Measurements from ENCODE around the gene LGALS7B.
"Not testable (repeated sequence)": the region's sequence is repeated elsewhere in the genome, so short reads cannot be mapped to it uniquely, and the experiment has no call there.

The LGALS7B gene

GRCh38 chr19:38770228-38770948, 18.6 kb upstream of the LGALS7B start:
- DNase-seq (ENCODE audit: low read depth in 2 of 2) = not testable (repeated sequence)

DNA sequence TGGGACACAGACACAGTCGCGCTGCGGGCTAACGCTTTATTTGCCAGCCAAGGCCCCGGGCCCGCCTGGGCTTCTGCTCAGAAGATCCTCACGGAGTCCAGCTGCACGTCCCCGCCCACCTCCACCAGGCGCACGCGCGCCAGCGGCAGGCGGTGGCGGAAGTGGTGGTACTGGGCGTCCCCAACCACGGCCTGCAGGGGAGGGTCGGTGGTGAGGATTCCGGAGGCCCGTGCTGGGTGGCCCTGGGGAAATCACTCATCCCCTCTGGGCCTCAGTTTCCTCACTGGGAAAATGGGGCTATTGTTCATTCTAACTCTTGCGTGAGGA, 18.1 kb upstream of the LGALS7B start:
- not testable (repeated sequence) for DNase-seq (ENCODE audit: low read depth in 2 of 2)

DNA sequence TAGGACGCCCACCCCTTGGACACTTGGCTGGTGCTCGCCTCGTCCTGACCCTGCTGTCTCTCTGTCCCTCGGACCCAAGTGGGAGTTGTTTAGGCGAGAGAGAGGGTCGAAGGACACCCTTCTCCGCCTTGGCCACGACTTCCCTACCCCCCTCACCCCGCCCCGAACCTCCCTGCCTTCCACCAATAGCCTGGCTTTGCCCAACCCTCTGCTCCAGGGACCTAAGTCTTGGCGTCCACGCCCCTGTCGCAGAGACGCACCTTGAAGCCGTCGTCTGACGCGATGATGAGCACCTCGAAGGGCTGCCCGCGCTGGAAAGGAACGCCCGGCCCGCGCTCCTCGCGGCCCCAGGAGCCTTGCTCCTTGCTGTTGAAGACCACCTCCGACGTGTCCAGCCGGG, 17.4 kb upstream of the LGALS7B start:
- not testable (repeated sequence) for DNase-seq (ENCODE audit: low read depth in 2 of 2)

DNA sequence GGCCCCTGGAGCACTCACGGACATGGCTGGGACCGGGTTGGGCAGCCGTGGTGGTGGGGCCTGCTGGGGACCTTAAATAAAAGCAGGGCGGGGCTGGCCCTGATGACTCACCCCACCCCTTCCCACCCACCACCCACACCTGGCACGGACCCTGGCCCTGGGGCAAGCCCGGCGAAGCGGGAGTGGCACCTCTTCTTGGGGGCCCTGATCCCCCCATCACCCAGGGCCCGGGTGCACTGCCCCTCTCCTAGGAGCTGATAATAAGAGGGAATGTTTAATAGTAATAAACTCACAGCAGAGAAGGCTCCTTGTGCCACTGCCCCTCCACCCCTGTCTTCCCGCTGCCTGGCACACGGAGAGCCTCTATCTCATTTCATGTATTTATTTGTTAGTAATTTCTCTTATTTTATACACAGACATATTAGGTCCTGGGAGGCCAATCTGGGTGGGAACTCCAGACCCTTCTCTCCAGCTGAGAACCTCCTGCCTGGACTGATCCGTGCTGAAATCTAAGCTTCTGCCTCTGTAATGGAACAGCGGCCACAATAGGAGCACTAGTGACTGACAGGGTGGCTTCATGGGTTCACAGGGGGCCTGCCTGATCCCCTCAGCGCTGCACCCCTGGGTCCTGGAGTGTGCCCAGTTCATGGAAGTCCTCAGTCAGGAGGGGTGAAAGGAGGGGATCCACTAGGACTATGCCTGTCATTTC, 15.4 kb upstream of the LGALS7B start, which contains the start of gene LGALS7:
Gene LGALS7, minus strand, starts transcription at position 49 of the 709 bp plus-strand sequence. Its CDS starts 25 bp downstream, at position 24.
- no peak for DNase-seq (ENCODE audit: low read depth in 2 of 2)

GRCh38 chr19:38774181-38774950, 14.6 kb upstream of the LGALS7B start:
- no peak for DNase-seq (ENCODE audit: low read depth in 2 of 2)

DNA sequence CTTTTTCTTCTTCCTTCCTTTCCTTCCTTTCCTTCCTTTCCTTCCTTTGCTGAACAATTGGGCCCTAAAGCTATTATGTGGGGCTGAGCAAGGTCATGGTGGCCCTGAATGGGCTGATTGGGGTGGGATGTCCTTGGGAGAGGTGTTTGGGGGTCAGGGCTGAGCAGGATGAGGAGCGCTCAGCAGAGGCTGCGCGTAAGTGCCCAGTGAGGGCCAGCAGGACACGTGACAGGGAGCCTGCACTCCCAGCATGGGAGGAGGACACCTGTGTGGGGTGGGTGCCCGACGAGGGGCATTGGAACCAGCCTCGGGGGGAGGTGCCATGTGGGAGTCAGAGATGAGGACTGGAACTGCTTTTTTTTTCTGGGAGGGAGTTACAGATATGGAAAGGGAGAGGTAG, 10.3 kb upstream of the LGALS7B start:
- no peak for DNase-seq (ENCODE audit: low read depth in 2 of 2)

- no peak for DNase-seq (ENCODE audit: low read depth in 2 of 2)
These were observed 8.6 kb upstream of the LGALS7B start for GRCh38 chr19:38780443-38780842.

DNA sequence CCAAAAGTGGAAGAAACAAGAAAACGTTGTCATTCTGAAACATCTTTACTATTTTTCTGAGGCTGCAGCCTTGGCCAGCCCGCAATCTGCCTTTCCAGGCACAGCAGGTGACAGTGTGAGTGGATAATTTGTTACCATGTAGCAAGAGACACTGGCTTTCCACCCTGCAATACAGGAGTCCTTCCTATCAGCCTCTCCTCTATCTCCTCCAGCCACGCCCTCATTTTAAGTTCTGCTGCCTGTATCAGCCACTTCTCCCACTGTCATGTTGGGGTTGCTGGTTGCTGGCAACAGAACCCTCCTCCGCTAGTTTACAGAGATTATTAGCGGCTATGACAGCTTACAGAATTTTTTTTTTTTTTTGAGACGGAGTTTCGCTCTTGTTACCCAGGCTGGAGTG, 7.9 kb upstream of the LGALS7B start:
- no peak for DNase-seq (ENCODE audit: low read depth in 2 of 2)

- DNase-seq (ENCODE audit: low read depth in 2 of 2) = not testable (repeated sequence)
These were observed 6.8 kb upstream of the LGALS7B start for GRCh38 chr19:38782212-38782611.

DNA sequence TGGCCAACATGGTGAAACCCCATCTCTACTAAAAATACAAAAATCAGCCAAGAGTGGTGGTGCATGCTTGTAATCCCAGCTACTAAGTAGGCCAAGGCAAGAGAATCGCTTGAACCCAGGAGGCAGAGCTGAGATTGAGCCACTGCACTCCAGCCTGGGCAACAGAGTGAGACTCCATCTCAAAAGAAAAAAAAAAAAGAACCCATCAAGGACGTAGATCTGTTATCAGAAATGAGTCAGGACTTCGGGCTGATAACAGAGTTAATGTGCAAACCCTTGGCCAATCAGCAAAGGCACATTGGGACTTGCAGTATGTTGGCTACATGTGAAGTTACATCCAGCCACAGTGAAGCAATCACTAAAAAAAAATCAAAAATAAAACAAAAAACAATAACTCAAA, 4.8 kb upstream of the LGALS7B start:
- no peak for DNase-seq (ENCODE audit: low read depth in 2 of 2)

DNA sequence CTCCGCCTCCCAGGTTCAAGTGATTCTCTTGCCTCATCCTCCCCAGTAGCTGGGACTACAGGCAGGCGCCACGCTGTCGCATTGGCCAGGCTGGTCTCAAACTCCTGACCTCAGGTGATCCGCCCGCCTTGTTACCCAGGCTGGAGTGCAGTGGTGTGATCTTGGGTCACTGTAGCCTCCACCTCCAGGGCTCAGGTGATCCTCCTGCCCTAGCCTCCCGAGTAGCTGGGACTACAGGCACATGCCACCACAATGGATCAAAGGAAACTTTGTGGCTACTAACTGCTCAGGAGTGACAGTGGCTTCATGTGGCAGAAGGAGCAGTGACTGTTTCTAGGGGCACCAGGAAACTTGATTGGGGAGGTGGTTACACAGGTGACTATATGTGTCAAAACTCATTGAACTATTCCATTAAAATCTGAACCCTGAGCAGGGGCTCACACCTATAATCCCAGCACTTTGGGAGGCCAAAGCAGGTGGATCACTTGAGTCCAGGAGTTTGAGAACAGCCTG, 3.8 kb upstream of the LGALS7B start:
- no peak for DNase-seq (ENCODE audit: low read depth in 2 of 2)

DNA sequence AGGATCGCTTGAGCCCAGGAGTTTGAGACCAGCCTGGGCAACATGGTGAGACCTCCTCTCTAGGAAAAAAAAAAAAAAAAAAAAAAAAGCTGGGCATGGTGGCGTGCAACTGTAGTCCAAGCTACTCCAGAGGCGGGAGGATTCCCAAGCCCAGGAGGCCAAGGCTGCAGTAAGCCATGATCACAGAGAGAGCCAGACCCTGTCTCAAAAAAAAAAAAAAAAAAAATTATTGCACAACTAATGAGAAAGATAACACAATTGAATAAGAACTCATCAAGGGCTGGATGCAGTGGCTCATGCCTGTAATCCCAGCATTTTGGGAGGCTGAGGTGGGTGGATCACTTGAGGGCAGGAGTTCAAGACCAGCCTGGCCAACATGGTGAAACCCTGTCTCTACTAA, 2.9 kb upstream of the LGALS7B start:
- DNase-seq (ENCODE audit: low read depth in 2 of 2) = not testable (repeated sequence)

DNA sequence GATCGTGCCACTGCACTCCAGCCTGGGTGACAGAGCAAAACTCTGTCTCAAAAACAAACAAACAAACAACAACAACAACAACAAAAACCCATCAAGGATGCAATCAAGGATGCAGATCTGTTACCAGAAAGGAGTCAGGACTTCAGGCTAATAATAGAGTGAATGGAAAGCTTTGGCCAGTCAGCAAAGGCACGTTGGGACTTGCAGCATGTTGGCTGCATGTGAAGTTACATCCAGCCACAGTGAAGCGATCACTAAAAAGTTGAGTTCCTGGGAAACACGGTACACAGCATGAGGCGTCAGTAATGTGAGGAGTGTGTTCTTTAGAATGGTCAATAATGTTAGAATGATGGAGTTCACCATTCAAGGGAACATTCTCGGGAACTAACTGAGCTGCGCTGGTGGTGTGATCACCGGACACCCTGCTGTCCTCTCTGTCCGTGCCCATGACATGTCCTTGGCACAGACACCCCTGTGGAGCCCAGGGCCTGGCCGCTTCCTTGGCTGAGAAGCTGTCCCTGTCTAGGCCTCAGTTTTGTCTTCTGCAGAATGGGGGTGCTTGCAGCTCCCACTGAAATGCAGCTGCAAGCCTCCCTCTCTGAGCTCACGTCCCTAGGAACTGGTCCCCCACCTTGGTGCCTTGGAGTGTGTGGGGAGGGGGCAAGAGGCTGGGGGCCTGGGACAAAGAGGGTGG, 2.3 kb upstream of the LGALS7B start:
- DNase-seq (ENCODE audit: low read depth in 2 of 2) = no peak

DNA sequence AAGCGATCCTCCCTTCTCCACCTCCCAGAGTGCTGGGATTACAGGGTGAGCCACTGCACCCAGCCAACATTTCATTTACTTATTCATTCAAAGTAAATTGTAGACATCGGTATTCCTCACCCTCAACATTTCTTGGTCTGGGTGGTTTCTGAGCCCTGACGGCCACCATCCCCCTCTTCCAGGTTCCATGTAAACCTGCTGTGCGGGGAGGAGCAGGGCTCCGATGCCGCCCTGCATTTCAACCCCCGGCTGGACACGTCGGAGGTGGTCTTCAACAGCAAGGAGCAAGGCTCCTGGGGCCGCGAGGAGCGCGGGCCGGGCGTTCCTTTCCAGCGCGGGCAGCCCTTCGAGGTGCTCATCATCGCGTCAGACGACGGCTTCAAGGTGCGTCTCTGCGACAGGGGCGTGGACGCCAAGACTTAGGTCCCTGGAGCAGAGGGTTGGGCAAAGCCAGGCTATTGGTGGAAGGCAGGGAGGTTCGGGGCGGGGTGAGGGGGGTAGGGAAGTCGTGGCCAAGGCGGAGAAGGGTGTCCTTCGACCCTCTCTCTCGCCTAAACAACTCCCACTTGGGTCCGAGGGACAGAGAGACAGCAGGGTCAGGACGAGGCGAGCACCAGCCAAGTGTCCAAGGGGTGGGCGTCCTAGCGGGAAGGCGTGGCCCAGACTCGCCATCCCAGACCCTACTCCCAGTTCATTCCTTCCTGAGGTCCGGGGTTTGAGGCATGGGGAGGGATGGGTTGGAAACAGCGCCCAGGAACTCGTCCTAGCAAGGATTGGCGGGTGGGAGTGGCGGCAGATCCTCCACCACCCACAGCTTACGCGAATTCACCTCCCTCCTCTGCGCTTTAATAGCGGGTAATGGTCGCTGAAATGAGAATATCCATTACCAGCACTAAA, 1.8 kb downstream of the LGALS7B start:
- DNase-seq (ENCODE audit: low read depth in 2 of 2) = not testable (repeated sequence)

DNA sequence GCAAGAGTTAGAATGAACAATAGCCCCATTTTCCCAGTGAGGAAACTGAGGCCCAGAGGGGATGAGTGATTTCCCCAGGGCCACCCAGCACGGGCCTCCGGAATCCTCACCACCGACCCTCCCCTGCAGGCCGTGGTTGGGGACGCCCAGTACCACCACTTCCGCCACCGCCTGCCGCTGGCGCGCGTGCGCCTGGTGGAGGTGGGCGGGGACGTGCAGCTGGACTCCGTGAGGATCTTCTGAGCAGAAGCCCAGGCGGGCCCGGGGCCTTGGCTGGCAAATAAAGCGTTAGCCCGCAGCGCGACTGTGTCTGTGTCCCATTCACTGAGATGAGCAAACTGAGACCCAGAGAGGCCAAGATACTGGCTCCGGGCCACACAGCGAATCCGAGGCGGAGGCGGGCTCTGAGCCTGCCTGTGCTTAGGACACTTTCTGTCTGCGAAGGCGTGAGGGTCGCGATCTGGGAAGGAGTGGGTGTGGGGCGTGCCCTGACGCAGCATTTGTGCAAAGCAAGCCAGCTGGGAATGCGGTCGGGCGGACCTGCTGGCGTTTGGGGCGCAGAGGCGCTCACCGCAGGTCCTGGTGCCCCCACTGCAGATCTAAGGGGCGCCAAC, 2.6 kb downstream of the LGALS7B start:
- DNase-seq (ENCODE audit: low read depth in 2 of 2) = not testable (repeated sequence)

DNA sequence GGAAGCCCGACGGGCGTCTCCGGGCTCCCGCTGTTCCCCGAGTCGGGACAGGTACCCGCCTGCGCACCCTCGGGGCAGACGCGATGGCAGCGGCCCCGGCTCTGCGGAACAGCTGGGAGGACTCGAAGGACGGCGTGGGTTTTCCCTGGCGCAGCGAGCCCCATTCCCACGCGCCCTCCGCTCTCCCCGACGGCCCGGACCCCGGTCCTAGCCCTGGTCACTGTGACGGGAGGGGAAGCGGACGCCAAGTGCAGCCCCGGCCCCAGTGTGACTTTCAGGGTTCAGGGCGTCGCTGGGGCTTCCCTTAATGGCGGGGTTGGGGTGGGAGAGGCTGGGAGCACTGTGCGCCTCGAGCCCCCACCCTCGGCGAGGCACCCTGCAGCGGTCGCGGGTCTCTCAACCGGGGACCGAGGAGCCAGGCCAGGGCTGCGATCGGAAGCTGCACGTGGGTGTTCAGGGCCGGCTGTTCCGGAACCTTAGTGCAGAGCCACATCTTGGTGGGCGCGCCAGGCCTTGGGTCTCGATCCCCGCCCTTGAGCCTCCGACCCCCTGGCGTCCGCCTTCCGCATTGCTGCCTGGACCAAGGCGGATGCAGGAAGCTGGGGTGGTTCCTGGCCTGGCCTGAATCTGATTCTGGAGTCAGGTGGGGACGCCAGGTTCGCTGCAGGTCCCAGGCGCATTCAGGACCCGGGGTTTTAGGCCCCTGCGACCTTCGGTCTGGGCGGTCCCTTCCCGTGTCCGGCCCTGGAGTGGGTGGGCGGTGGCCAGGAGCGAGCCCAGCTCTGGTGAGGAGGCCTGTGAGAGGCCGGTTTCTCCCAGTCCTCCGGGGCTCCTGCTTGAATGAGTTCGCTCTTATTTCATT, 3.5 kb downstream of the LGALS7B start:
- peak in 1 of 2 experiments; percentile 15 for DNase-seq (ENCODE audit: low read depth in 2 of 2)

DNA sequence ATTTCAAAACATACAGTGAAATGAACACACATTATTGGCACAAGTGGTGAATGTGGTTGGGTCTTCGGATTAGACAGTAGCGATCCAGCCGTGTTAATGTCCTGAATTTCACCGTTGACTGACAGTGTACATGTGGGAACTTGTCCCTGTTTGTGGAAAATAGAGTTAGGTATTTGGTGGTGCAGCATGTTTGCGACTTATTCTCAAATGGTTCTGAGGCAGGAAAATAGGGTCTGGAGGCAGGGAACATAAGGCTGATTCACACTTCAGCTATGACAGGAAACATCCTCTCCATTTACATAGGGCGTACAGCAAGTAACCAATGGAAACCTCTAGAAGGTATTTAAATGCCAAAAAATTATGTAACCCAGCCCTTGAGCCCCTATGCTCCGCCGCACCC, 4.2 kb downstream of the LGALS7B start:
- no peak for DNase-seq (ENCODE audit: low read depth in 2 of 2)

DNA sequence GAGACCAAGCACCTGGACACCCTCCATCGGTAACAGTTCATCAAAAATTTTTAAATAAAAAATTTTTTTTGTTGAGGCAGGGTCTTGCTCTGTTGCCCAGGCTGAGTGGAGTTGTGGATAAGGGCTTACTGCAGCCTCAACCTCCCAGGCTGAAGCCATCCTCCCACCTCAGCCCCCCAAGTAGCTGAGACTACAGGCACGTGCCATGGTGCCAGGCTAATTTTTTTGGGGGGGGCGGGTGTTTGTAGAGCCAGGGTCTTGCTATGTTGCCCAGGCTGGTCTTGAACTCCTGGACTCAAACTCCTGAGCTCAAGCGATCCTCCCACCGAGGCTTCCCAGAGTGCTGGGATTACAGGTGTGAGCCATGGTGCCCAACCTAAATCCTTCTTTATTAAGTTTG, 4.7 kb downstream of the LGALS7B start:
- DNase-seq (ENCODE audit: low read depth in 2 of 2) = no peak

GRCh38 chr19:38795549-38795948, 6.5 kb downstream of the LGALS7B start:
- no peak for DNase-seq (ENCODE audit: low read depth in 2 of 2)

All from stimulated activated CD4-positive, alpha-beta T cell treated with anti-CD3 and anti-CD28 coated beads, Interleukin-12 subunit alpha, Interleukin-12 subunit beta, amount 100 ng/mL, for 24 hours (primary cell).